Keratinocyte (primary cell): ENCODE data around the gene ZFP91. TPM values are rescaled to one million over a fixed set of nuclear protein-coding genes. Genes with fewer than 3 reads are reported as not detected.

ENCODE experiments used
- DNase-seq: peaks from one replicate; pipeline ENCODE4 v3.0.0-alpha.2; 2011; ENCODE audit warnings: low read depth, missing footprints, low spot score
- FAIRE-seq: peaks from 2 replicates; lab custom pipeline; 2011; peaks lifted over from hg19 to GRCh38; lab: Jason Lieb, UNC
- H2AFZ ChIP-seq: 2 replicates; pipeline ENCODE4 v1.6.0; 2012; ENCODE audit warnings: low read length, control low read depth, inconsistent platforms; ENCODE audit not compliant: control insufficient read depth
- H3K27ac ChIP-seq: 2 replicates; pipeline ENCODE4 v1.5.1; 2011; ENCODE audit warnings: low read length; ENCODE audit not compliant: control insufficient read depth, insufficient read depth
- H3K27me3 ChIP-seq: 3 replicates; pipeline ENCODE4 v1.6.0; 2011; ENCODE audit warnings: low read length; ENCODE audit not compliant: control insufficient read depth, insufficient read depth; ENCODE audit errors: extremely low read depth
- H3K36me3 ChIP-seq, 2 experiments: 2 replicates in 1 of 2; 3 replicates in 1 of 2; pipeline ENCODE4 v1.5.1; 2011; ENCODE audit warnings: low read length in 2 of 2, mild to moderate bottlenecking in 1 of 2; ENCODE audit not compliant: control insufficient read depth in 2 of 2, insufficient read depth in 2 of 2; ENCODE audit errors: extremely low read depth in 1 of 2
- H3K4me1 ChIP-seq: 3 replicates; pipeline ENCODE4 v1.5.1; 2011; ENCODE audit warnings: low read length; ENCODE audit not compliant: control insufficient read depth, insufficient read depth; ENCODE audit errors: extremely low read depth
- H3K4me2 ChIP-seq: 3 replicates; pipeline ENCODE4 v1.6.0; 2011; ENCODE audit warnings: low read depth, low read length; ENCODE audit not compliant: control insufficient read depth, insufficient read depth; ENCODE audit errors: extremely low read depth
- H3K4me3 ChIP-seq, 3 experiments: fragments of 200-600 bp in 1 of 3; sonication (generic) in 1 of 3; 2 replicates in 2 of 3; 3 replicates in 1 of 3; pipeline ENCODE4 v1.5.1; 2011 to 2016; ENCODE audit warnings: low read length in 3 of 3, mild to moderate bottlenecking in 3 of 3, control low read depth in 2 of 3, inconsistent platforms in 1 of 3, low read depth in 1 of 3, mixed read lengths in 1 of 3, mixed run types in 1 of 3, moderate library complexity in 1 of 3; ENCODE audit not compliant: control insufficient read depth in 2 of 3, insufficient read depth in 2 of 3; ENCODE audit errors: extremely low read depth in 1 of 3
- H3K79me2 ChIP-seq: 2 replicates; pipeline ENCODE4 v1.6.0; 2012; ENCODE audit warnings: low read length; ENCODE audit not compliant: control insufficient read depth, insufficient read depth
- H3K9ac ChIP-seq: 3 replicates; pipeline ENCODE4 v1.6.0; 2011; ENCODE audit warnings: low read length; ENCODE audit not compliant: control insufficient read depth, insufficient read depth; ENCODE audit errors: extremely low read depth
- H3K9me1 ChIP-seq: 3 replicates; pipeline ENCODE4 v1.6.0; 2011; ENCODE audit warnings: low read length; ENCODE audit not compliant: control insufficient read depth, insufficient read depth; ENCODE audit errors: extremely low read depth
- H3K9me3 ChIP-seq: 2 replicates; pipeline ENCODE4 v1.5.1; 2012; ENCODE audit warnings: low read depth, low read length; ENCODE audit not compliant: control insufficient read depth
- H4K20me1 ChIP-seq: 3 replicates; pipeline ENCODE4 v1.6.0; 2011; ENCODE audit warnings: low read length; ENCODE audit not compliant: control insufficient read depth, insufficient read depth; ENCODE audit errors: extremely low read depth
- CTCF ChIP-seq, 3 experiments: IDR thresholded peaks in 1 of 3; conservative IDR thresholded peaks in 1 of 3; optimal IDR thresholded peaks in 1 of 3; 2 replicates in 2 of 3; 3 replicates in 1 of 3; pipeline versions ENCODE3 to v1.5.1; 2011; ENCODE audit warnings: low read length in 3 of 3, mild to moderate bottlenecking in 3 of 3, moderate library complexity in 2 of 3, control low read depth in 1 of 3, inconsistent platforms in 1 of 3; ENCODE audit not compliant: insufficient read depth in 2 of 3; ENCODE audit errors: extremely low read depth in 1 of 3
- EZH2 ChIP-seq: IDR thresholded peaks from one replicate; pipeline ENCODE4 v1.6.1; 2012; ENCODE audit warnings: inconsistent platforms, mild to moderate bottlenecking, low read length, moderate library complexity
- dilution Hi-C: fragments of 300-500 bp; cut with MboI; formaldehyde crosslinking; loops from one replicate; pipeline ENCODE4 v1.7.0; 2020; ENCODE audit warnings: low sequenced_read_pairs; ENCODE audit not compliant: extremely low pct_ligation_motif_present
- polyA plus RNA-seq, 5 experiments: library from polyadenylated mRNA; depleted of rRNA in 3 of 5; stranded (reverse) in 3 of 5; stranded (forward) in 1 of 5; unstranded in 1 of 5; fragments of >200 nt; gene quantifications; 1 replicate in 1 of 5; 2 replicates in 3 of 5; 3 replicates in 1 of 5; pipeline versions ENCODE4 v1.2.1 to v1.2.3, GENCODE V29; 2011 to 2012; ENCODE audit warnings: missing spikeins in 2 of 5, low read depth in 1 of 5, low replicate concordance in 1 of 5

ZFP91 gene
- polyA plus RNA-seq, 1 donor (not counting 4 experiments of a cell fraction or from before 2014, with no cell fraction given) = 45.6 TPM

GRCh38 chr11:58579192-58580129 is 598 bp downstream of the ZFP91 start:
- Histone ChIP-seq H3K36me3 (no peaks in the 10 kb centered on the region), H3K9ac (peak overlapping the region; percentile 96), H4K20me1 (peaks cover 3% of the 10 kb centered on the region), H3K27ac (peak overlapping the region; percentile 94), H3K79me2 (peaks cover 57% of the 10 kb centered on the region), H3K9me1 (no peaks in the 10 kb centered on the region), H3K4me1 (peaks cover 51% of the 10 kb centered on the region), H3K27me3 (no peaks in the 10 kb centered on the region), H3K4me2 (peak overlapping the region; percentile 99), H3K9me3 (no peaks in the 10 kb centered on the region), H3K4me3 (peak overlapping the region; percentile 69 to 96 (median 90)), H2AFZ (peak overlapping the region; percentile 64)
- FAIRE-seq (peak; percentile 13), DNase-seq (no peak)
- peak; percentile 84 to 96 (median 90) for TF ChIP-seq CTCF (optimal IDR thresholded peaks at IDR 0.05 in 1 of 3, IDR thresholded peaks at IDR 0.05 in 1 of 3, conservative IDR thresholded peaks at IDR 0.05 in 1 of 3; ENCODE audit: extremely low read depth in 1 of 3, insufficient read depth in 2 of 3, low read length in 3 of 3)
- TF ChIP-seq EZH2 = no peak
- dilution Hi-C loops = no loop called here

GRCh38 chr11:58580311-58580710 is 1.4 kb downstream of the ZFP91 start:
- Histone ChIP-seq H3K4me3 (peak overlapping the region; percentile 69 to 96 (median 90)), H2AFZ (no peak overlapping the region), H4K20me1 (peaks cover 3% of the 10 kb centered on the region), H3K9ac (peak overlapping the region; percentile 96), H3K79me2 (peaks cover 62% of the 10 kb centered on the region), H3K36me3 (peaks cover 0 to 3% of the 10 kb centered on the region in 2 experiments), H3K9me1 (no peaks in the 10 kb centered on the region), H3K27ac (peak overlapping the region; percentile 94), H3K4me2 (peak overlapping the region; percentile 99), H3K27me3 (no peaks in the 10 kb centered on the region), H3K4me1 (peaks cover 44% of the 10 kb centered on the region), H3K9me3 (no peaks in the 10 kb centered on the region)
- TF ChIP-seq CTCF (optimal IDR thresholded peaks at IDR 0.05 in 1 of 3, IDR thresholded peaks at IDR 0.05 in 1 of 3, conservative IDR thresholded peaks at IDR 0.05 in 1 of 3; ENCODE audit: extremely low read depth in 1 of 3, insufficient read depth in 2 of 3, low read length in 3 of 3) = no peak
- TF ChIP-seq EZH2 = no peak
- FAIRE-seq (no peak), DNase-seq (no peak)
- dilution Hi-C loops = no loop called here
